WTC11 (cell line): Measurements from ENCODE around the gene STIP1. TPM values are rescaled to one million over a fixed set of nuclear protein-coding genes. Genes with fewer than 3 reads are reported as not detected.

Experiments
- ATAC-seq: fragments of 200-7000 bp; cut with Tn5 transposase; 2 replicates; pipeline ENCODE4 v1.10.0; 2021; ENCODE audit warnings: mild to moderate bottlenecking, moderate library complexity
- CTCF ChIA-PET: fragments of 300-600 bp; sonication (Branson Sonifier 250); formaldehyde crosslinking; loops from one replicate; lab custom pipeline; 2021; ENCODE audit warnings: antibody characterized with exemption; lab: Charles Lee
- POLR2A ChIA-PET: fragments of 350-600 bp; sonication (Branson Sonifier 250); formaldehyde crosslinking; loops from one replicate; lab custom pipeline; 2021; ENCODE audit warnings: antibody characterized with exemption; lab: Charles Lee
- DNase-seq: peaks from one replicate; pipeline ENCODE4 v3.0.0; 2021; ENCODE audit warnings: low spot score
- H3K27ac Mint-ChIP-seq: 2 replicates; pipeline ENCODE4 v1.8.0; 2021; ENCODE audit warnings: mixed read lengths
- H3K27me3 Mint-ChIP-seq: 2 replicates; pipeline ENCODE4 v1.8.0; 2021; ENCODE audit warnings: low read depth, mild to moderate bottlenecking, moderate library complexity, mixed read lengths
- H3K36me3 Mint-ChIP-seq: 2 replicates; pipeline ENCODE4 v1.8.0; 2021; ENCODE audit warnings: mixed read lengths
- H3K4me1 Mint-ChIP-seq: 2 replicates; pipeline ENCODE4 v1.8.0; 2022; ENCODE audit warnings: mixed read lengths
- H3K4me3 Mint-ChIP-seq: 2 replicates; pipeline ENCODE4 v1.8.0; 2021; ENCODE audit warnings: mild to moderate bottlenecking, moderate library complexity, mixed read lengths
- H3K9me3 Mint-ChIP-seq: 2 replicates; pipeline ENCODE4 v1.8.0; 2021; ENCODE audit warnings: mixed read lengths
- CREM ChIP-seq: sonication (generic); formaldehyde crosslinking; IDR thresholded peaks from 2 replicates; pipeline ENCODE4 v1.8.1; 2022; ENCODE audit warnings: mild to moderate bottlenecking, missing genetic modification reagents, moderate library complexity
- EMX1 ChIP-seq: fragments of 250-450 bp; sonication (Bioruptor Pico); IDR thresholded peaks from 2 replicates; pipeline ENCODE4 v1.8.0; 2021; ENCODE audit warnings: mild to moderate bottlenecking
- ETV6 ChIP-seq: sonication (generic); formaldehyde crosslinking; IDR thresholded peaks from 2 replicates; pipeline ENCODE4 v1.8.1; 2022; ENCODE audit warnings: mild to moderate bottlenecking, missing genetic modification reagents
- NR1H2 ChIP-seq: sonication (generic); formaldehyde crosslinking; IDR thresholded peaks from 2 replicates; pipeline ENCODE4 v1.9.0; 2021; ENCODE audit warnings: mild to moderate bottlenecking, moderate library complexity, missing genetic modification reagents
- RELA ChIP-seq: sonication (generic); formaldehyde crosslinking; IDR thresholded peaks from 2 replicates; pipeline ENCODE4 v1.8.1; 2022; ENCODE audit warnings: missing genetic modification reagents, mild to moderate bottlenecking, borderline replicate concordance
- SP1 ChIP-seq: sonication (generic); formaldehyde crosslinking; conservative IDR thresholded peaks from 2 replicates; pipeline ENCODE4 v1.8.1; 2022; ENCODE audit warnings: missing genetic modification reagents
- ZNF121 ChIP-seq: sonication (generic); formaldehyde crosslinking; IDR thresholded peaks from 2 replicates; pipeline ENCODE4 v1.8.0; 2023; ENCODE audit warnings: missing genetic modification reagents
- ZNF232 ChIP-seq: sonication (generic); formaldehyde crosslinking; IDR thresholded peaks from 2 replicates; pipeline ENCODE4 v1.8.0; 2022; ENCODE audit warnings: mild to moderate bottlenecking, missing genetic modification reagents
- ZNF423 ChIP-seq: fragments of 250-450 bp; sonication (Bioruptor Pico); IDR thresholded peaks from 2 replicates; pipeline ENCODE4 v2.1.2; 2022; ENCODE audit warnings: mild to moderate bottlenecking, moderate library complexity
- ZSCAN18 ChIP-seq: fragments of 250-450 bp; sonication (Bioruptor Pico); IDR thresholded peaks from 2 replicates; pipeline ENCODE4 v2.1.2; 2022; ENCODE audit warnings: mild to moderate bottlenecking, moderate library complexity
- total RNA-seq: library from RNA; stranded (reverse); gene quantifications from 3 replicates; pipeline ENCODE4 v1.2.3, GENCODE V29; 2021
- TF ChIP-seq, protein P1 (sequence below): fragments of 250-450 bp; sonication (Bioruptor Pico); IDR thresholded peaks from 2 replicates; pipeline ENCODE4 v1.9.0; 2021; ENCODE audit warnings: mild to moderate bottlenecking
- TF ChIP-seq, protein P2 (sequence below): sonication (generic); formaldehyde crosslinking; IDR thresholded peaks from 2 replicates; pipeline ENCODE4 v1.8.1; 2023; ENCODE audit warnings: mild to moderate bottlenecking, missing genetic modification reagents
- TF ChIP-seq, protein P3 (sequence below): fragments of 200-600 bp; IDR thresholded peaks from 2 replicates; pipeline ENCODE4 v1.8.0; 2022; ENCODE audit warnings: antibody characterized with exemption
- TF ChIP-seq, protein P4 (sequence below): sonication (generic); formaldehyde crosslinking; IDR thresholded peaks from 2 replicates; pipeline ENCODE4 v1.8.0; 2023; ENCODE audit warnings: mild to moderate bottlenecking, missing genetic modification reagents
- TF ChIP-seq, protein P5 (sequence below): sonication (generic); formaldehyde crosslinking; conservative IDR thresholded peaks from 2 replicates; pipeline ENCODE4 v1.8.1; 2023; ENCODE audit warnings: mild to moderate bottlenecking, low read depth, missing genetic modification reagents, moderate library complexity
- TF ChIP-seq, protein P6 (sequence below): fragments of 250-450 bp; sonication (Bioruptor Pico); IDR thresholded peaks from 2 replicates; pipeline ENCODE4 v1.9.0; 2021; ENCODE audit warnings: mild to moderate bottlenecking, borderline replicate concordance

Gene STIP1
- total RNA-seq, 1 experiment from 2014 or later, result 296 TPM

DNA sequence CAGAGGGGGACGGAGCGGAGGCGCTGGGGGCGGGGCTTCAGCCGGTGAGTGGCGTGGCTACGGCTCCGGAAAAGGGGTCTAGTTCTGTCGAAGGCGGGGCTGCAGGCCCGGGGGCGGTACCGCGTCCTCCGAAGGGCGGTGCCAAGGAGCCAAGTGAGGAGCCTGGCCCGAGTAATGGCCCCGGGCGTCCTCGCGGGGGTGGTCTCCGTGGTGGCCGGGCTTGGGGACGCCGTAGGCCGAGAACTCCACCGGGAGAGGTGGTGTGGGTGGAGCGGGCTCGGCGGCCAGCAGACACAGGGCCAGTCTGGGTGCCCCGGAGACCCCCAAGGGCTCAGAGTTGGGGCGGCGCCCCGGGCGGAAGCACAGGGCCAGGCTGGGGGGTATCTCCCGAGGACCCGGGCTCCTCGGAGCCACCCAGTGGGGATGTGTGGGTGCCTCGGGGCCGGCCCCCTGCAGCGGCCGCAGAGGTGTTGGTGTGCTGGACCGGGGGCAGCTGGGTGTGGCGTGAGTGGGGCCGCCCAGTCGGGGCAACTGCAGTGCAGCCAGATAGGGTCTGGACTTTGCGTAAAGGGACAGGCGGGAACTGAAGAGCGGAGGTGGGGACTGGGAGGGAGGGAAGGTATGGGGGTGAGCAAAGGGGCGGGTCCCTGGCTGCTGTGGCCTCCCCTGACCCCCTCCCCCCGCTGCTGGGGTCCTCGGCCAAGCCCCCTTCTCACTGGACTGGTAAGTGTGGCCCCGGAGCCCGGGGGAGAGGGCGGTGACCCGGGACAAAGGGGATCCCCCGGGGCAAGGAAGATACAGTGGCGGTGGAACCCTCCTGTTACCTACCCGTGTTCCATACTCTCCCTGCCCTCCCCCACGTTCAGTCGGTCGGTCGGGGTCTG, 55.8 kb downstream of the STIP1 start (continued):
- TF ChIP-seq, protein P1, sequence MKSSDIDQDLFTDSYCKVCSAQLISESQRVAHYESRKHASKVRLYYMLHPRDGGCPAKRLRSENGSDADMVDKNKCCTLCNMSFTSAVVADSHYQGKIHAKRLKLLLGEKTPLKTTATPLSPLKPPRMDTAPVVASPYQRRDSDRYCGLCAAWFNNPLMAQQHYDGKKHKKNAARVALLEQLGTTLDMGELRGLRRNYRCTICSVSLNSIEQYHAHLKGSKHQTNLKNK, result peak; percentile 58; the same call in 1 of the 2 replicates
- TF ChIP-seq EMX1, result 0 out of 2 replicates have a peak, but pooled peaks have one; percentile 22
- 0 out of 2 replicates have a peak, but pooled peaks have one; percentile 20 for TF ChIP-seq CREM (CRISPR knock-in tag)
- no peak for TF ChIP-seq ZNF232
- TF ChIP-seq ZNF423 (CRISPR knock-in tag), result peak; percentile 60; the same call in 1 of the 2 replicates
- TF ChIP-seq, protein P2, sequence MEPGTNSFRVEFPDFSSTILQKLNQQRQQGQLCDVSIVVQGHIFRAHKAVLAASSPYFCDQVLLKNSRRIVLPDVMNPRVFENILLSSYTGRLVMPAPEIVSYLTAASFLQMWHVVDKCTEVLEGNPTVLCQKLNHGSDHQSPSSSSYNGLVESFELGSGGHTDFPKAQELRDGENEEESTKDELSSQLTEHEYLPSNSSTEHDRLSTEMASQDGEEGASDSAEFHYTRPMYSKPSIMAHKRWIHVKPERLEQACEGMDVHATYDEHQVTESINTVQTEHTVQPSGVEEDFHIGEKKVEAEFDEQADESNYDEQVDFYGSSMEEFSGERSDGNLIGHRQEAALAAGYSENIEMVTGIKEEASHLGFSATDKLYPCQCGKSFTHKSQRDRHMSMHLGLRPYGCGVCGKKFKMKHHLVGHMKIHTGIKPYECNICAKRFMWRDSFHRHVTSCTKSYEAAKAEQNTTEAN (CRISPR knock-in tag), result 0 out of 2 replicates have a peak, but pooled peaks have one; percentile 10
- 0 out of 2 replicates have a peak, but pooled peaks have one; percentile 29 for TF ChIP-seq RELA (CRISPR knock-in tag)
- no peak for TF ChIP-seq ZSCAN18 (CRISPR knock-in tag)
- TF ChIP-seq, protein P3, sequence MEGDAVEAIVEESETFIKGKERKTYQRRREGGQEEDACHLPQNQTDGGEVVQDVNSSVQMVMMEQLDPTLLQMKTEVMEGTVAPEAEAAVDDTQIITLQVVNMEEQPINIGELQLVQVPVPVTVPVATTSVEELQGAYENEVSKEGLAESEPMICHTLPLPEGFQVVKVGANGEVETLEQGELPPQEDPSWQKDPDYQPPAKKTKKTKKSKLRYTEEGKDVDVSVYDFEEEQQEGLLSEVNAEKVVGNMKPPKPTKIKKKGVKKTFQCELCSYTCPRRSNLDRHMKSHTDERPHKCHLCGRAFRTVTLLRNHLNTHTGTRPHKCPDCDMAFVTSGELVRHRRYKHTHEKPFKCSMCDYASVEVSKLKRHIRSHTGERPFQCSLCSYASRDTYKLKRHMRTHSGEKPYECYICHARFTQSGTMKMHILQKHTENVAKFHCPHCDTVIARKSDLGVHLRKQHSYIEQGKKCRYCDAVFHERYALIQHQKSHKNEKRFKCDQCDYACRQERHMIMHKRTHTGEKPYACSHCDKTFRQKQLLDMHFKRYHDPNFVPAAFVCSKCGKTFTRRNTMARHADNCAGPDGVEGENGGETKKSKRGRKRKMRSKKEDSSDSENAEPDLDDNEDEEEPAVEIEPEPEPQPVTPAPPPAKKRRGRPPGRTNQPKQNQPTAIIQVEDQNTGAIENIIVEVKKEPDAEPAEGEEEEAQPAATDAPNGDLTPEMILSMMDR, result no peak
- TF ChIP-seq, protein P4, sequence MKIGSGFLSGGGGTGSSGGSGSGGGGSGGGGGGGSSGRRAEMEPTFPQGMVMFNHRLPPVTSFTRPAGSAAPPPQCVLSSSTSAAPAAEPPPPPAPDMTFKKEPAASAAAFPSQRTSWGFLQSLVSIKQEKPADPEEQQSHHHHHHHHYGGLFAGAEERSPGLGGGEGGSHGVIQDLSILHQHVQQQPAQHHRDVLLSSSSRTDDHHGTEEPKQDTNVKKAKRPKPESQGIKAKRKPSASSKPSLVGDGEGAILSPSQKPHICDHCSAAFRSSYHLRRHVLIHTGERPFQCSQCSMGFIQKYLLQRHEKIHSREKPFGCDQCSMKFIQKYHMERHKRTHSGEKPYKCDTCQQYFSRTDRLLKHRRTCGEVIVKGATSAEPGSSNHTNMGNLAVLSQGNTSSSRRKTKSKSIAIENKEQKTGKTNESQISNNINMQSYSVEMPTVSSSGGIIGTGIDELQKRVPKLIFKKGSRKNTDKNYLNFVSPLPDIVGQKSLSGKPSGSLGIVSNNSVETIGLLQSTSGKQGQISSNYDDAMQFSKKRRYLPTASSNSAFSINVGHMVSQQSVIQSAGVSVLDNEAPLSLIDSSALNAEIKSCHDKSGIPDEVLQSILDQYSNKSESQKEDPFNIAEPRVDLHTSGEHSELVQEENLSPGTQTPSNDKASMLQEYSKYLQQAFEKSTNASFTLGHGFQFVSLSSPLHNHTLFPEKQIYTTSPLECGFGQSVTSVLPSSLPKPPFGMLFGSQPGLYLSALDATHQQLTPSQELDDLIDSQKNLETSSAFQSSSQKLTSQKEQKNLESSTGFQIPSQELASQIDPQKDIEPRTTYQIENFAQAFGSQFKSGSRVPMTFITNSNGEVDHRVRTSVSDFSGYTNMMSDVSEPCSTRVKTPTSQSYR (CRISPR knock-in tag), result 0 out of 2 replicates have a peak, but pooled peaks have one; percentile 31

- H3K36me3 Mint-ChIP-seq, result peaks cover 9% of the 10 kb centered on the region
- ATAC-seq, result no peak
- 0 out of 2 replicates have a peak, but pooled peaks have one; percentile 20 for TF ChIP-seq NR1H2
- TF ChIP-seq ZNF121 (CRISPR knock-in tag), result 0 out of 2 replicates have a peak, but pooled peaks have one; percentile 17
- no peak for TF ChIP-seq ETV6 (CRISPR knock-in tag)
- TF ChIP-seq, protein P2 (CRISPR knock-in tag), result no peak
- TF ChIP-seq, protein P5, sequence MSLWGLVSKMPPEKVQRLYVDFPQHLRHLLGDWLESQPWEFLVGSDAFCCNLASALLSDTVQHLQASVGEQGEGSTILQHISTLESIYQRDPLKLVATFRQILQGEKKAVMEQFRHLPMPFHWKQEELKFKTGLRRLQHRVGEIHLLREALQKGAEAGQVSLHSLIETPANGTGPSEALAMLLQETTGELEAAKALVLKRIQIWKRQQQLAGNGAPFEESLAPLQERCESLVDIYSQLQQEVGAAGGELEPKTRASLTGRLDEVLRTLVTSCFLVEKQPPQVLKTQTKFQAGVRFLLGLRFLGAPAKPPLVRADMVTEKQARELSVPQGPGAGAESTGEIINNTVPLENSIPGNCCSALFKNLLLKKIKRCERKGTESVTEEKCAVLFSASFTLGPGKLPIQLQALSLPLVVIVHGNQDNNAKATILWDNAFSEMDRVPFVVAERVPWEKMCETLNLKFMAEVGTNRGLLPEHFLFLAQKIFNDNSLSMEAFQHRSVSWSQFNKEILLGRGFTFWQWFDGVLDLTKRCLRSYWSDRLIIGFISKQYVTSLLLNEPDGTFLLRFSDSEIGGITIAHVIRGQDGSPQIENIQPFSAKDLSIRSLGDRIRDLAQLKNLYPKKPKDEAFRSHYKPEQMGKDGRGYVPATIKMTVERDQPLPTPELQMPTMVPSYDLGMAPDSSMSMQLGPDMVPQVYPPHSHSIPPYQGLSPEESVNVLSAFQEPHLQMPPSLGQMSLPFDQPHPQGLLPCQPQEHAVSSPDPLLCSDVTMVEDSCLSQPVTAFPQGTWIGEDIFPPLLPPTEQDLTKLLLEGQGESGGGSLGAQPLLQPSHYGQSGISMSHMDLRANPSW (CRISPR knock-in tag), result no peak
- TF ChIP-seq, protein P6, sequence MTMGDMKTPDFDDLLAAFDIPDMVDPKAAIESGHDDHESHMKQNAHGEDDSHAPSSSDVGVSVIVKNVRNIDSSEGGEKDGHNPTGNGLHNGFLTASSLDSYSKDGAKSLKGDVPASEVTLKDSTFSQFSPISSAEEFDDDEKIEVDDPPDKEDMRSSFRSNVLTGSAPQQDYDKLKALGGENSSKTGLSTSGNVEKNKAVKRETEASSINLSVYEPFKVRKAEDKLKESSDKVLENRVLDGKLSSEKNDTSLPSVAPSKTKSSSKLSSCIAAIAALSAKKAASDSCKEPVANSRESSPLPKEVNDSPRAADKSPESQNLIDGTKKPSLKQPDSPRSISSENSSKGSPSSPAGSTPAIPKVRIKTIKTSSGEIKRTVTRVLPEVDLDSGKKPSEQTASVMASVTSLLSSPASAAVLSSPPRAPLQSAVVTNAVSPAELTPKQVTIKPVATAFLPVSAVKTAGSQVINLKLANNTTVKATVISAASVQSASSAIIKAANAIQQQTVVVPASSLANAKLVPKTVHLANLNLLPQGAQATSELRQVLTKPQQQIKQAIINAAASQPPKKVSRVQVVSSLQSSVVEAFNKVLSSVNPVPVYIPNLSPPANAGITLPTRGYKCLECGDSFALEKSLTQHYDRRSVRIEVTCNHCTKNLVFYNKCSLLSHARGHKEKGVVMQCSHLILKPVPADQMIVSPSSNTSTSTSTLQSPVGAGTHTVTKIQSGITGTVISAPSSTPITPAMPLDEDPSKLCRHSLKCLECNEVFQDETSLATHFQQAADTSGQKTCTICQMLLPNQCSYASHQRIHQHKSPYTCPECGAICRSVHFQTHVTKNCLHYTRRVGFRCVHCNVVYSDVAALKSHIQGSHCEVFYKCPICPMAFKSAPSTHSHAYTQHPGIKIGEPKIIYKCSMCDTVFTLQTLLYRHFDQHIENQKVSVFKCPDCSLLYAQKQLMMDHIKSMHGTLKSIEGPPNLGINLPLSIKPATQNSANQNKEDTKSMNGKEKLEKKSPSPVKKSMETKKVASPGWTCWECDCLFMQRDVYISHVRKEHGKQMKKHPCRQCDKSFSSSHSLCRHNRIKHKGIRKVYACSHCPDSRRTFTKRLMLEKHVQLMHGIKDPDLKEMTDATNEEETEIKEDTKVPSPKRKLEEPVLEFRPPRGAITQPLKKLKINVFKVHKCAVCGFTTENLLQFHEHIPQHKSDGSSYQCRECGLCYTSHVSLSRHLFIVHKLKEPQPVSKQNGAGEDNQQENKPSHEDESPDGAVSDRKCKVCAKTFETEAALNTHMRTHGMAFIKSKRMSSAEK (CRISPR knock-in tag), result 0 out of 2 replicates have a peak, but pooled peaks have one; percentile 18
- TF ChIP-seq SP1 (CRISPR knock-in tag), result no peak
Measured at GRCh38 chr11:64243236-64243854, 57.4 kb downstream of the STIP1 start.

More at GRCh38 chr11:64243236-64243854, 57.4 kb downstream of the STIP1 start:
- Mint-ChIP-seq H3K4me1 (peaks cover 36% of the 10 kb centered on the region), H3K27me3 (no peaks in the 10 kb centered on the region), H3K4me3 (peak overlapping the region; percentile 88), H3K9me3 (no peaks in the 10 kb centered on the region), H3K27ac (peak overlapping the region; percentile 83)
- DNase-seq, result no peak
- ChIA-PET CTCF (interaction anchor here (1.1 to 3.8 kb wide), 6 partner anchors 8 to 112 kb away, joined by 4 to 50 read pairs (median 10); partner anchors contain the start of gene PLCB3), POLR2A (interaction anchor here (0.6 to 1.8 kb wide), 6 partner anchors 15 to 1483 kb away, joined by 3 to 6 read pairs (median 4); partner anchors contain the start of gene STIP1)
